Activated effector memory CD4-positive, alpha-beta T cell treated with anti-CD3 and anti-CD28 coated beads, Interleukin-2, amount 50 U/mL, for 16 hours (primary cell): Measurements from ENCODE around the gene MYCBP2.
"Not testable (repeated sequence)": the region's sequence is repeated elsewhere in the genome, so short reads cannot be mapped to it uniquely, and the experiment has no call there.

Experiments
- DNase-seq: peaks from one replicate; pipeline ENCODE4 v3.0.0-alpha.2; 2020

MYCBP2 gene

GRCh38 chr13:77198995-77199394 is 127.9 kb downstream of the MYCBP2 start:
- not testable (repeated sequence) for DNase-seq

DNA sequence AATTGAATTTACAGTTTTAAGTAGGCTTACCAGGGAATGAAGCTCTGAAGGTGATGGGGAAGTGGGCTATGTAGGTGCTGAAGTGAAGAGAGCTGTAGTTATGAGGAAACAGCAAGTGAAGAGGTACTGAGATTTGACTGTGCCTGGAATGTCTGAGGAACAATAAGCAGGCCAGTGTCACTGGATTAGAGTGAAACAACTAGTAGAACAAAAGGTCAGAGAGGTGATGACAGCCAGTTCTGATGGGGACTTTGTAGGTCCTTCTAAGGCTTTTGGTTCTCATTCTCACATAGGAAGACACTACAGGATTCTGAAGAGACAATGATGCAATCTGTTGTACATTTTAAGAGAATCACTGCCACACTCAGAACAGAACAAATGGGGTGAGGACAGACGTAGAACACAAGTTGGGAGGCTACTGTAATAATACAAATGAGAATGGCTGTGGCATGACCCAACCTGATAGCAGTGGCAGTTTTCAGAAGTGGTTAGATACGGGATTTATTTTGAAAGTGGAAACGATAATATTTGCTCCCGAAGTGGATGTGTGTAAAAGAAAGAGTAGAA is 130.8 kb downstream of the MYCBP2 start:
- no peak for DNase-seq

- no peak for DNase-seq
These were observed 136.4 kb downstream of the MYCBP2 start for GRCh38 chr13:77190349-77190958.

DNA sequence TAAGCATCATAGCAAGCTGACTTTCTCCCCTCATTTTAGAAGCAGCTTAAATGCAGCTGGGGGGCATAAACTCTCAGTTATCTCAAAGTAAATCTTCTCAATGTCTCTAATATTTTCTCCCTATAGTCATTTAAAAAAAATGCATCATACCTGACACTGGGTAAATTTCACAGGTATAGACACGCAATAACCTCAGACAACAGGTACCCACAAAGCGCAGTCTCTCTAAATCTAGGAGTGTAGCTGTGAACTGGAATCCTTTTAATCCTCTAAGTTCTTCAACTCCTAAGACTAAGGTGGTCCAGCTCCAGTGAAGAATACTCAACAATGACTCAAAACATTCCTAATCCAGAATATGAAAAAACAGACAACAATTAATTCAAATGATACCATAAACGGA is 141.2 kb downstream of the MYCBP2 start:
- no peak for DNase-seq

- no peak for DNase-seq
These were observed 142.4 kb downstream of the MYCBP2 start for GRCh38 chr13:77184455-77184854.

DNA sequence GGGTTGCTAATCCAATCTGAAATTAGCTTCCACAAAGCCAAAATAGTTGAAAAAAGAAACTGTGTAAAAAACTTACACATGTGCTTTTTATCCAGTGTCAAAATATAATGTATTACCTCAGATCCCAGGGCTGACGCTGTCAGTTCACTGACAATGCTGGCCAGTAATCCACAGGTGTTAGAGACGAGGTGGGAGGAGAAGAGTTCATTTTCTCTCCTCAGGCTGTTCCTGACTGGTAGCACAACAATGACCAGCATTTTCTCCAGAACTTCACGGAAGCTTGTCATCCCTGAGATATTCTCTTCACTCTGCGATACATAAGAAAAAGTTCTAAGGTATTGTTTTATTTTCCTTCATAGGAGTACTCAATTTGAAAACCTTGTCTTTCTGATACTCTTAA is 146.9 kb downstream of the MYCBP2 start:
- DNase-seq = no peak

- no peak for DNase-seq
These were observed 149.2 kb downstream of the MYCBP2 start for GRCh38 chr13:77177646-77178045.

DNA sequence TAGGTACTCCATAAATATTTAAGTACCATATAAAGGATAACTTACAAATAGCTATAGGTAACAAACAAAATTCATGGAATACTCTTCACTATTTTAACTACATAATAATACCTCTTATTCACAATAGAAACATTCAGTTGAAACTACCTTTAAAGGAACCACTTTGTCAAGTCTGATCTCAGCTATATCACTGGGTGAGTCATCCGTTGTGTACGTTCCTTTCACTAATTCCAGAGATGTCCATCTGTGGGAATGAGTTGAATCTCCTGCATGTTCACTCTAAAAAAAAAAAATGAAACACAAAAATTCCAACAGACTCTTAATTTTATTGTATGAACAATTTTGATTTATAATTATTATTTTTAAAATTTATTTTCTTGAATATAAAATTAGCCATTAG is 150.5 kb downstream of the MYCBP2 start:
- DNase-seq = no peak

DNA sequence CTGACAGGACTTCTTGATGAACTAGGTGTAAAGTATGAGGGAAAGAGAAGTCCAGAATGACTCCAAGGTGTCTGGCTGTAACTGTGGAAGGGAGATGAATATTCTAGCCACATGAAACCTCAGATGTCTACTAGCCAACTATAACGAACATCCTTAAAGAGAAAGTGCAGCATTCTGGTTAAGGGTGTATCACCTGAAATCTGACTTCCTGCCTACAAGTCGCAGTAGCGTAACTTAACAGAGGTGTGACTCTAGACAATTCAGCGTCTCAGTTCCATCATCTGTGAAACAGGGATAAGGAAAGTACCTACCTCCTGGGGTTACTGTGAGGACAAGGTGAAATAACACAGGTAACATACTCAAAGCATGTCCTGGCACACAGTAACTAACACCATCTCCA is 154.2 kb downstream of the MYCBP2 start:
- no peak for DNase-seq

GRCh38 chr13:77171451-77171850 is 155.4 kb downstream of the MYCBP2 start:
- no peak for DNase-seq

GRCh38 chr13:77168237-77168636 is 158.7 kb downstream of the MYCBP2 start:
- no peak for DNase-seq

GRCh38 chr13:77150651-77151050 is 176.2 kb downstream of the MYCBP2 start:
- no peak for DNase-seq

DNA sequence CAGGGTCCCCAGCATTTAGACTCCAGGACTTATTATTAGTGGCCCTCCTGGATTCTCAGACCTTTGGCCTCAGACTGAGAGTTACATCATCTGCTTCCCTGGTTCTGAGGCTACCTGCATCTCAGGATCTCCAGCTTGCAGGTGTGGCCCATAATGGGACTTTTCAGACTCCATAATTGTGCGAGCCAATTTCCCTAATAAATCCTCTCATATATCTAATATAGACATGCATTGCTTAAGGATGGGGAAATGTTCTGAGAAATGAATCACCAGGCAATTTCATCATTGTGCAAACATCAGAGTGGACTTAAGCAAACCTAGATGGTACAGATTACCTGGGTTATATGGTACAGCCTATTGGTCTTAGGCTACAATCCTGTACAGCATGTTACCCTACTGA is 183.5 kb downstream of the MYCBP2 start:
- DNase-seq = no peak

DNA sequence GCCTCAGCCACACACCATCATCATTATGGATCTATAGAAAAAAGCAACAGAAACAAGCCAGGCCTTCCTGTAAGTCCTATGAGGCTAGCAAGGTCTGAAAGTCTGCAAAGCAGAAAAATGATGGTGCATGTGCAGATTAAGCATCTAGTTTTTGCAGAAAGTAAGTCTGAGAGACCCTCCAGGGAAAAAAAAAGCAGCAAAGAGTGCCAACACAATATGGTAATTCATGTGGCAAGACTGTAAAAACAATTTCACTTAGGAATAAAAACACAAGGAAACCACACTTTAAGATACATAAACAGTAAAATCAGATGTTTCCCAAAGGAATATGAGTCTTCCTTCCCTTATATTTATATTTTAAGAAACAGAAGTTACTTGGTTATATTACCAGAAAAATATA is 187.6 kb downstream of the MYCBP2 start:
- no peak for DNase-seq

GRCh38 chr13:77138813-77139212 is 188.1 kb downstream of the MYCBP2 start:
- DNase-seq = no peak

GRCh38 chr13:77136902-77137420 is 189.9 kb downstream of the MYCBP2 start:
- DNase-seq = no peak

GRCh38 chr13:77124423-77124822 is 202.5 kb downstream of the MYCBP2 start:
- DNase-seq = no peak

DNA sequence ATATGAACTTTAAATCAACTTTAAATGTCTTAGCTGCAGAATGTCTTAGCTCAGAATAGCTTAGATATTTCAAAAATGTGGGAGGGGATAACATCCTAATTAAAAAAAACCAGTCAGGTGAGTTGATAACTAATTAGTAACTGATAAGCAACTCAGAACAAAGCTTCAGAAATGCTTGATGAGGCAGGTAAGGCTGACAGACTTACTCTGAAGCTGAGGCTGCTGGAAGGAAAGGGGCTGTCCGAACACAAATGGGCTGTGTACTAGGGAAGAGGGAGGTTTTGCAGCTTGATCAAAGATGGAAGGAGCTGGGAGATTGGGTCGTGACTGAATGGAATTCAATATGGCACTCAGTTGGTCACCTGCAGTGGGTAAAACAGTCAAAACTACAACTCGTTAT is 208.8 kb downstream of the MYCBP2 start:
- DNase-seq = no peak

DNA sequence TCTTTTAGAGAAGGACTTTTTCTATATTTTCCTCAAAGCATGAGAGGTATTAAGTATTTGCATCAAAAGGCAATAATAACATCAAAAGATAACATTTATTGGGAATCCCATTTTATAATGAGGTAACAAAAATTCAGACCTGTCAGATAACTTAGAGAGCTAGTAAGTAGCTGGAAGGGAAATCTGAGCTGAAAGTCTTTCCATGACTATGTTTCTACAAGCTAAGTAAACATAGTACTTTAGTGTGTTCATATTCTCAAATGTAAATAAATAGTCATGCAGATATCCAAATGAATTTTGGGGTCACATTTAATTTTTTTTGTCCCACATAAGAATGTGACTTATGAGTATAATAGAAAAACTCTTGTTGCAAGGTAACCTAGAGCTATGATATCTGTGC is 212.6 kb downstream of the MYCBP2 start:
- no peak for DNase-seq

GRCh38 chr13:77113496-77113895 is 213.4 kb downstream of the MYCBP2 start:
- no peak for DNase-seq

DNA sequence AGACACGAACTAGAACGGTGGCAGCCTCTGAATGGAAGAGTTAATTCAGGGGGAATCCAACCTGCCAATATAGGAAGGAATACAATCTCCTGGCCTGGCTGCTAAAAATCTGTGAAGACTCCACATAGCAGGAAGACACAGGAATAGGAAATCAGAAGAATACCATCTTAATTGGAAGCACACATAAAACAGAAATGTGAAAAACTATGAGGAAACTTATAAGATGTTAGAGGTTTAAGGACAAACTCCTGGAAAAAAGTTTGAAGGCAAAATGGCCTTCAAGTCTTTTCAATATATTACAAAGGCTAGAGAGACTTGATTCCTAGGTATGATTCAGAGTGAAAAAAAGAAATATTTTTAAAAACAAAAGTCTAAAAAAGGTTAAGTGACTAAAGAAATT is 221.8 kb downstream of the MYCBP2 start:
- no peak for DNase-seq

- no peak for DNase-seq
These were observed 227.5 kb downstream of the MYCBP2 start for GRCh38 chr13:77099415-77099814.

- DNase-seq = no peak
These were observed 231.6 kb downstream of the MYCBP2 start for GRCh38 chr13:77095288-77095687.

DNA sequence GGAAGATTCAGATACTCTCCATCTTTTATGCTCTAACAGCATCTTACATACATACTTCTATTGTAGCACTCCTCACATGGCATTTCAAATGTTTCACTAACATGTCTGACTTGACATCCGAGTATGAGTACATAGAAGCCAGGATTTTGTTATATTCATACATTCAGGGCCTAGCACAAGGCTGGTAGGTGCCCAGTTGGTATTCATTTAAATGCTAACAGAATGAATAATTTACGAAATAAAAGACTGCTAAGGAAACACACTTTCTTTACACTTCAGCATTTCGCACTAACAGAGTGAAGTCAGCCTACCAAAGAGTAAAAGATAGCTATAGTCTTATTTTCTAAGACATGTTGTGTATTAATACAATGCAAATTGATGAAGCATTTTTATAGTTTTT is 232.1 kb downstream of the MYCBP2 start:
- DNase-seq = no peak

- no peak for DNase-seq
These were observed 233.2 kb downstream of the MYCBP2 start for GRCh38 chr13:77093735-77094134.
